ENCODE measurements around the gene METTL26. TPM values are rescaled to one million over a fixed set of nuclear protein-coding genes. Genes with fewer than 3 reads are reported as not detected.

Gene METTL26
- total RNA-seq, 1 experiment from 2014 or later: 149 TPM

GRCh38 chr16:628321-629061 lies 7.6 kb downstream of the METTL26 start:
- Histone ChIP-seq H3K27ac (ENCODE audit: low read length) (no peak overlapping the region), H3K36me3 (ENCODE audit: insufficient read depth, low read length) (no peaks in the 10 kb centered on the region), H3K4me1 (ENCODE audit: low read length) (peaks cover 22% of the 10 kb centered on the region), H3K4me3 (ENCODE audit: low read length) (no peak overlapping the region), H3K27me3 (ENCODE audit: low read length) (no peaks in the 10 kb centered on the region), H3K4me2 (ENCODE audit: low read depth, low read length, poor library complexity, severe bottlenecking) (no peak overlapping the region), H3K9me3 (ENCODE audit: low read length) (no peaks in the 10 kb centered on the region), H4K20me1 (ENCODE audit: insufficient read depth, low read depth, low read length) (0 out of 2 replicates have a peak, but pooled peaks cover 6% of the 10 kb centered on the region), H2AFZ (ENCODE audit: low read length) (no peak overlapping the region), H3K9ac (ENCODE audit: low read length) (no peak overlapping the region), H3K79me2 (ENCODE audit: low read length) (no peaks in the 10 kb centered on the region), H3K9me2 (replicated peaks; ENCODE audit: insufficient read depth, low read length) (no peaks in the 10 kb centered on the region)
- no peak for DNase-seq

DNA sequence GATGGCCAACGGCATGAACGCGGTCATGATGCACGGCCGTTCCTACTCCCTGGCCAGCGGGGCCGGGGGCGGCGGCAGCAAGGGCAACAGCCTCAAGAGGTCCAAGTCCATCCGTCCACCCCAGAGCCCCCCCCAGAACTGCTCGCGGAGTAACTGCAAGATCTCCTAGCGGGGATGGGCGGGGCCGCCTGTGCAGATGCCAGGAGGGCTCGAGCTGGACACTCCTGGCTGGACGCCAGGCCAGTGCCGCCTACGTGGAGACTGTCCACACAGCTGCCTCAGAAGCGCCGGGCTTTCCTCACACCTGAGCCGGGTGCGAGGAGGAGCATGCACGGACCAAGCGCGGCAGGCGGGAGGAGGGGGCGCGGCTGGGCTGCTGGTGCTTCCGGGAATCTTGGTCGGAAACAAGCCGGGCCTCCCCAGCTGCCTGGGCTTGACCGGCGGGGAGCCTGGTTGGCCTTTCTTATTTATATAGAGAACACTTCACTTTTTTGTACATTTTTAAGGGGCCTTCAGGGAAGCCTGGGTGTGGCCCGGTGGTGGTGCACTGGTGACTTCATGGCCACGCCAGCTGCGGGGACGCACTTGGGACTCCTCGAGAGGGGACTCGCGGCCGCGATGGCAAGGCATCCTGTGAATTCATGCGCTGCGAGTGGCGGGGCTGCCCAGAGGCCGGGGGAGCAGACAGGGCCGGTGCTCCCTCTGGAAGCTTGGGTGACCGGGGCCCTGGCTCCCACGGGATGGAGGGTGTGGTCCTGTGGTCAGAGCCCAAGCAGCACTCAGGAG lies 8.5 kb downstream of the METTL26 start:
- Histone ChIP-seq H3K4me3 (ENCODE audit: low read length) (no peak overlapping the region), H4K20me1 (ENCODE audit: insufficient read depth, low read depth, low read length) (0 out of 2 replicates have a peak, but pooled peaks cover 6% of the 10 kb centered on the region), H3K9ac (ENCODE audit: low read length) (no peak overlapping the region), H3K79me2 (ENCODE audit: low read length) (no peaks in the 10 kb centered on the region), H2AFZ (ENCODE audit: low read length) (no peak overlapping the region), H3K9me3 (ENCODE audit: low read length) (no peaks in the 10 kb centered on the region), H3K4me1 (ENCODE audit: low read length) (peaks cover 22% of the 10 kb centered on the region), H3K27me3 (ENCODE audit: low read length) (no peaks in the 10 kb centered on the region), H3K9me2 (replicated peaks; ENCODE audit: insufficient read depth, low read length) (no peaks in the 10 kb centered on the region), H3K4me2 (ENCODE audit: low read depth, low read length, poor library complexity, severe bottlenecking) (no peak overlapping the region), H3K27ac (ENCODE audit: low read length) (no peak overlapping the region), H3K36me3 (ENCODE audit: insufficient read depth, low read length) (no peaks in the 10 kb centered on the region)
- DNase-seq: no peak

DNA sequence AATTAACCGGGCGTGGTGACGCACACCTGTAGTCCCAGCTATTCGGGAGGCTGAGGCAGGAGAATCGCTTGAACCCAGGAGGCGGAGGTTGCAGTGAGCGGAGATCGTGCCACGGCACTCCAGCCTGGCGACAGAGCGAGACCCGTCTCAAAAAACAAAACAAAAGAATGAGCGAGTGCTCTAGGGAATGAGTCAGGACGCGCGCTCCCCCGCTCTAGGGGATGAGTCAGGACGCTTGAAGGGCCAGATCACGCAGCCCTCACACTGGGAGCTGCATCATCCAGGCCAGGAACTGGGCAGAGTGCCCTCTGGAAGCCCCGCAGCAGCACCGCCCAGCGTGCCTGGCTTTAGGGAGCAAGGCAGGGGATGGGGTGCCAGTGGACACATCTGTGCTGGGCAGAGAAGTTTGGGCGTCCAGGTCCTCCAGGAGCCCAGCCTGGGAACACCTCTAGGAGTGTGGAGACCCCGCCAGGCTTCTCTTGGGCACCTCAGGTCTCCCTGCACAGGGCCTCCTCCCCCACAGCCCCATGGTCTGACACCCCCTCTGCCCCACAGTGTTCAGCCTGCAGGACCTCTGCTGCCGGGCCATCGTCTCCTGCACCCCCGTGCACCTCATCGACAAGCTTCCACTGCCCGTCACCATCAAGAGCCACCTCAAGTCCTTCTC lies 9.2 kb downstream of the METTL26 start:
- no peak overlapping the region for H3K9ac ChIP-seq (ENCODE audit: low read length)
- H3K4me3 ChIP-seq (ENCODE audit: low read length): no peak overlapping the region
- H3K36me3 ChIP-seq (ENCODE audit: insufficient read depth, low read length): no peaks in the 10 kb centered on the region
- H4K20me1 ChIP-seq (ENCODE audit: insufficient read depth, low read depth, low read length): 0 out of 2 replicates have a peak, but pooled peaks cover 6% of the 10 kb centered on the region
- no peaks in the 10 kb centered on the region for H3K79me2 ChIP-seq (ENCODE audit: low read length)
- no peak overlapping the region for H3K4me2 ChIP-seq (ENCODE audit: low read depth, low read length, poor library complexity, severe bottlenecking)
- no peak for DNase-seq
- H3K9me3 ChIP-seq (ENCODE audit: low read length): no peaks in the 10 kb centered on the region
- H3K27me3 ChIP-seq (ENCODE audit: low read length): no peaks in the 10 kb centered on the region
- peaks cover 22% of the 10 kb centered on the region for H3K4me1 ChIP-seq (ENCODE audit: low read length)
- H3K9me2 ChIP-seq (replicated peaks; ENCODE audit: insufficient read depth, low read length): no peaks in the 10 kb centered on the region
- H2AFZ ChIP-seq (ENCODE audit: low read length): no peak overlapping the region
- no peak overlapping the region for H3K27ac ChIP-seq (ENCODE audit: low read length)

GRCh38 chr16:625977-626765 lies 9.9 kb downstream of the METTL26 start:
- no peak overlapping the region for H3K9ac ChIP-seq (ENCODE audit: low read length)
- H3K9me3 ChIP-seq (ENCODE audit: low read length): no peaks in the 10 kb centered on the region
- peaks cover 21% of the 10 kb centered on the region for H3K4me1 ChIP-seq (ENCODE audit: low read length)
- no peaks in the 10 kb centered on the region for H3K36me3 ChIP-seq (ENCODE audit: insufficient read depth, low read length)
- H3K27me3 ChIP-seq (ENCODE audit: low read length): no peaks in the 10 kb centered on the region
- H3K4me2 ChIP-seq (ENCODE audit: low read depth, low read length, poor library complexity, severe bottlenecking): no peak overlapping the region
- H2AFZ ChIP-seq (ENCODE audit: low read length): no peak overlapping the region
- H3K9me2 ChIP-seq (replicated peaks; ENCODE audit: insufficient read depth, low read length): no peaks in the 10 kb centered on the region
- H3K79me2 ChIP-seq (ENCODE audit: low read length): no peaks in the 10 kb centered on the region
- no peak for DNase-seq
- no peak overlapping the region for H3K27ac ChIP-seq (ENCODE audit: low read length)
- 0 out of 2 replicates have a peak, but pooled peaks cover 6% of the 10 kb centered on the region for H4K20me1 ChIP-seq (ENCODE audit: insufficient read depth, low read depth, low read length)
- H3K4me3 ChIP-seq (ENCODE audit: low read length): no peak overlapping the region

DNA sequence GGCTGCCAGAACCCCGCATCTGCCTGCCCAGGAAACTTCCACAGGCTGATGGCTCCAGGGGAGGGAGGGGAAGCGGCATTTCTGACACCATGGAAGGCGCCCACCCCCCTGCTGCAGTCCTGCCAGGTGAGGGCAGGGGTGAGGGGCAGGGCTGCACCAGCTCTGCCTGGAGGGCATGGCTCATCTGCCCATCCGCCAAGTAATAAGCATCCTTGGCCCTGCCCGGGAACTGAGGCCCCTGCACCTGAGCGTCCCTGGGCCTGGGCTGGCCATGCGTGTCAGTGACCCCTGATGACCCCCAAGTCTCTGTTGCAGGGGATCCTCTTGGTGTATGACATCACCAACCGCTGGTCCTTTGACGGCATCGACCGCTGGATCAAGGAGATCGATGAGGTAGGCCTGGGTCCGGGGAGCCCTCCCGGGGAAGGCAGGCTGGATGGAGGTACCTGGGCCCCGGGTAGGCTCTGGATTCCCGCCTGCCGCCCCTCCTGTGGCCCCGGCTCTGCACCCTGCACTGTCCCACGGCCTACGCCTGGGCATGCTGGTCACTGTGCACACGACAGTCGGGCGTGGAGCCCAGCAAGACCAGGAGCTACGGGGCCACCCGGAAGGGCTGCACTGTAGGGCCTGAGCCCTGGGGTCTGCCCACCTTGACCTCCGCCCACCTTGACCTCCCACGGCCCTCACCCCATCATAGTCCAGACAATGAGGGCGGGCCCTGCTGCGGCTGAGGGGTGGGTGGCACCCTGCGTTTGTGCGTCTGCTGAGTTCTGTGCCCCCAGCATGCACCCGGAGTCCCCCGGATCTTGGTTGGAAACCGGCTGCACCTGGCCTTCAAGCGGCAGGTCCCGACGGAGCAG lies 10.8 kb downstream of the METTL26 start:
- Histone ChIP-seq H3K27me3 (ENCODE audit: low read length) (no peaks in the 10 kb centered on the region), H2AFZ (ENCODE audit: low read length) (no peak overlapping the region), H3K9ac (ENCODE audit: low read length) (no peak overlapping the region), H3K4me3 (ENCODE audit: low read length) (no peak overlapping the region), H3K9me2 (replicated peaks; ENCODE audit: insufficient read depth, low read length) (no peaks in the 10 kb centered on the region), H4K20me1 (ENCODE audit: insufficient read depth, low read depth, low read length) (0 out of 2 replicates have a peak, but pooled peaks cover 6% of the 10 kb centered on the region), H3K27ac (ENCODE audit: low read length) (no peak overlapping the region), H3K9me3 (ENCODE audit: low read length) (no peaks in the 10 kb centered on the region), H3K79me2 (ENCODE audit: low read length) (no peaks in the 10 kb centered on the region), H3K36me3 (ENCODE audit: insufficient read depth, low read length) (no peaks in the 10 kb centered on the region), H3K4me2 (ENCODE audit: low read depth, low read length, poor library complexity, severe bottlenecking) (no peak overlapping the region), H3K4me1 (ENCODE audit: low read length) (peaks cover 16% of the 10 kb centered on the region)
- no peak for DNase-seq

DNA sequence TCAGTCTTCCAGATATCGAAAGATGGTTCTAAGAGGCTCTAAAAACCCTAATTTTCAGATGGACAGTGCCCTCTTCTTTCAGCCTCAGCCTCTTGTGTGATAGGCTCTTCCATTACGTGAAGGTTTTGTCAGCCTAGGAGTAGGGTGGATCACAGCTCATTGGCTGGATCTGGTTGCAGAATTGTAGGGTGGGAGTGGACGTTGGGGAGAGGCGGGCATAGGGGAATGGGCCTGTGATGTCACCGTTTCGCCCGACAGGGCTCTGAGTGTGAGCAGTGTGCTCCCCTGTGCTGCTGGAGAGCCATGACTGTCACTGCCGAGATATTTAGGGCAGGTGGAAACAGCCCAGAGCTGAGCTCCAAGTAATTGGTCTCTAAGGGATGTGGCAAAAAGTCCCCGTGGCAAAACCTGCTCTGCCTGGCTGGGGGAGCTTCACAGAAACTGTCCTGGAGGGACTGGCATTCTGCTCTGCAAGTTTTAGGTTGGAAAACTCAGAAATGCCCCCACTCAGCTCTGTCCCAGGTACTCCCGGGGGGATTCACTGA lies 11.5 kb downstream of the METTL26 start:
- Histone ChIP-seq H3K4me2 (ENCODE audit: low read depth, low read length, poor library complexity, severe bottlenecking) (no peak overlapping the region), H4K20me1 (ENCODE audit: insufficient read depth, low read depth, low read length) (0 out of 2 replicates have a peak, but pooled peaks cover 6% of the 10 kb centered on the region), H2AFZ (ENCODE audit: low read length) (no peak overlapping the region), H3K27me3 (ENCODE audit: low read length) (no peaks in the 10 kb centered on the region), H3K79me2 (ENCODE audit: low read length) (no peaks in the 10 kb centered on the region), H3K4me1 (ENCODE audit: low read length) (peaks cover 16% of the 10 kb centered on the region), H3K4me3 (ENCODE audit: low read length) (no peak overlapping the region), H3K27ac (ENCODE audit: low read length) (no peak overlapping the region), H3K9ac (ENCODE audit: low read length) (no peak overlapping the region), H3K36me3 (ENCODE audit: insufficient read depth, low read length) (no peaks in the 10 kb centered on the region), H3K9me3 (ENCODE audit: low read length) (no peaks in the 10 kb centered on the region), H3K9me2 (replicated peaks; ENCODE audit: insufficient read depth, low read length) (no peaks in the 10 kb centered on the region)
- DNase-seq: no peak

DNA sequence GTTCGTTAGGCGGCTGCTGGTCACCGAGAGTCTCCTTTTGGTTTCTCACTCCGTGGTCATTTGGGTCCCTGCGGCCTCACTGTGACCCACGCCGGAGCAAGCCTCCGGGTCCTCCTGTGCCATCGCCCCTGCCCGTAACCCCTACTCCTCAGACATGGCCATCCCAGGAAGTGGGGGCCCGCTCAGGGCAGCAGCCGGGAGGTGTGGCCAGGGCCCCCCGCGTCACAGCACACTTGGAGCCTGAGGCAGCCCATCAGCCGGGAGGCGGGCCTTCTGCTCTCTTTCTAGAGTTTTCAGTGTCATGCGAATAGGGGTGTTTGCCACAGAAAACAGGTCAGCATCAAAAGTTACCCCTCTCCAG lies 13.2 kb downstream of the METTL26 start:
- H3K9ac ChIP-seq (ENCODE audit: low read length): no peak overlapping the region
- H3K27ac ChIP-seq (ENCODE audit: low read length): no peak overlapping the region

More for the DNA sequence above, 13.2 kb downstream of the METTL26 start:
- Histone ChIP-seq H3K4me1 (ENCODE audit: low read length) (peaks cover 16% of the 10 kb centered on the region), H2AFZ (ENCODE audit: low read length) (no peak overlapping the region), H3K27me3 (ENCODE audit: low read length) (no peaks in the 10 kb centered on the region), H3K4me3 (ENCODE audit: low read length) (no peak overlapping the region), H3K9me3 (ENCODE audit: low read length) (no peaks in the 10 kb centered on the region), H3K79me2 (ENCODE audit: low read length) (no peaks in the 10 kb centered on the region), H4K20me1 (ENCODE audit: insufficient read depth, low read depth, low read length) (0 out of 2 replicates have a peak, but pooled peaks cover 6% of the 10 kb centered on the region), H3K36me3 (ENCODE audit: insufficient read depth, low read length) (no peaks in the 10 kb centered on the region), H3K9me2 (replicated peaks; ENCODE audit: insufficient read depth, low read length) (no peaks in the 10 kb centered on the region), H3K4me2 (ENCODE audit: low read depth, low read length, poor library complexity, severe bottlenecking) (no peak overlapping the region)
- DNase-seq: peak; percentile 38

Measured in Karpas-422 (cell line).